Stimulated activated CD8-positive, alpha-beta memory T cell treated with anti-CD3 and anti-CD28 coated beads, Interleukin-12 subunit alpha, Interleukin-12 subunit beta, amount 100 ng/mL, for 1 hour (primary cell): ENCODE measurements around the gene ACSS3.

Source experiments
- DNase-seq: peaks from one replicate; pipeline ENCODE4 v3.0.0-alpha.2; 2020; ENCODE audit warnings: low read depth

The ACSS3 gene

DNA sequence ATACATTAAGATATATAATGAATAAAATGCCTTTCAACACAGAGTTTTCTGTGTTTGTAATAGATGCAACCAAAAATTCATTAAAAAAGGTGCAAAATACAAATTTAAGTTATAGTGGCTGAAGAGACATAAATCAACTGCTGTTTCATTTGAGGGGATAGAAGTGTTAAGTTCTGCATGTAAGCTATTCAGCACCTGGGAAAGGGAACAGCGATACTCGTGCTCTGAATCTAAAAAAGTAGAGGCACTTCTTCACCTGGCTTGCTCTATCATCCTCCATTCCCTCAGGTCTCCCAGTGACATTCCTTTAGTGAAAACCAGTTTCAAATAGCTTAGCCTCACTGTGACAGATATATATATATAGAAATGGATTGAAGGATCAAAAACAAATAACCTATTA lies 222.6 kb downstream of the ACSS3 start:
- no peak for DNase-seq

GRCh38 chr12:81303935-81304334 lies 226.1 kb downstream of the ACSS3 start:
- no peak for DNase-seq
